ENCODE measurements around the gene KCNAB3. TPM values are rescaled to one million over a fixed set of nuclear protein-coding genes. Genes with fewer than 3 reads are reported as not detected.

Gene KCNAB3
- 1.7 to 3.9 TPM (median 2.6 TPM) in 5 replicates for total RNA-seq (2022; extraction: Qiagen RNA extraction)

GRCh38 chr17:7929158-7930023 is at the start of gene KCNAB3:
KCNAB3 (minus strand) TSS chr17:7929856; CDS start chr17:7929435, 421 bp downstream.

GRCh38 chr17:7931709-7932482 is 2.2 kb upstream of the KCNAB3 start, which contains the start of the genes CNTROB and TRAPPC1:
CNTROB (plus strand) TSS chr17:7932206; CDS start chr17:7933080, 874 bp downstream.
TRAPPC1 (minus strand) TSS chr17:7931946; CDS start chr17:7931829, 117 bp downstream.

GRCh38 chr17:7915611-7916384 is 13.9 kb downstream of the KCNAB3 start, which contains the start of gene RNF227:
RNF227 (minus strand) TSS chr17:7916289; CDS start chr17:7916195, 94 bp downstream.

GRCh38 chr17:7888184-7888920 is 41.3 kb downstream of the KCNAB3 start, which contains the start of gene CHD3:
CHD3 (plus strand) TSS chr17:7888789; CDS start chr17:7889001, 212 bp downstream.

Other genes starting within 250 kb of the KCNAB3 start
- 41.5 to 46.5 TPM (median 42.4 TPM) in 5 replicates for gene TP53, start 242.4 kb downstream of the KCNAB3 start, total RNA-seq (2022; extraction: Qiagen RNA extraction)
- gene WRAP53, start 241.4 kb downstream of the KCNAB3 start, total RNA-seq (2022; extraction: Qiagen RNA extraction), result 32.1 to 42.0 TPM (median 40.9 TPM) in 5 replicates
- gene EFNB3, start 224.7 kb downstream of the KCNAB3 start, total RNA-seq (2022; extraction: Qiagen RNA extraction), result 1.1 to 1.3 TPM (median 1.2 TPM) in 5 replicates
- 0.01 to 0.02 TPM (median 0.01 TPM) in 4 of 5 replicates, not detected in the other for gene DNAH2, start 212.1 kb downstream of the KCNAB3 start, total RNA-seq (2022; extraction: Qiagen RNA extraction)
- gene KDM6B, start 95.6 kb downstream of the KCNAB3 start, total RNA-seq (2022; extraction: Qiagen RNA extraction), result 12.6 to 18.3 TPM (median 15.3 TPM) in 5 replicates
- 0.33 to 1.1 TPM (median 0.63 TPM) in 5 replicates for gene TMEM88, start 74.8 kb downstream of the KCNAB3 start, total RNA-seq (2022; extraction: Qiagen RNA extraction)
- gene NAA38, start 72.3 kb downstream of the KCNAB3 start, total RNA-seq (2022; extraction: Qiagen RNA extraction), result 189 to 232 TPM (median 231 TPM) in 5 replicates
- gene CYB5D1, start 71.9 kb downstream of the KCNAB3 start, total RNA-seq (2022; extraction: Qiagen RNA extraction), result 19.3 to 20.9 TPM (median 19.8 TPM) in 5 replicates
- gene CHD3, start 41.1 kb downstream of the KCNAB3 start, total RNA-seq (2022; extraction: Qiagen RNA extraction), result 58.9 to 64.5 TPM (median 61.3 TPM) in 5 replicates
- 0.98 to 2.0 TPM (median 1.2 TPM) in 5 replicates for gene RNF227, start 13.6 kb downstream of the KCNAB3 start, total RNA-seq (2022; extraction: Qiagen RNA extraction)
- 294 to 356 TPM (median 306 TPM) in 5 replicates for gene TRAPPC1, start 2.1 kb upstream of the KCNAB3 start, total RNA-seq (2022; extraction: Qiagen RNA extraction)
- 37.3 to 47.1 TPM (median 40.3 TPM) in 5 replicates for gene CNTROB, start 2.4 kb upstream of the KCNAB3 start, total RNA-seq (2022; extraction: Qiagen RNA extraction)
- gene GUCY2D, start 72.8 kb upstream of the KCNAB3 start, total RNA-seq (2022; extraction: Qiagen RNA extraction), result 0.05 to 0.39 TPM (median 0.36 TPM) in 4 of 5 replicates, not detected in the other
- gene ALOX15B, start 109.2 kb upstream of the KCNAB3 start, total RNA-seq (2022; extraction: Qiagen RNA extraction), result 0.09 to 0.20 TPM (median 0.18 TPM) in 5 replicates
- 1.1 to 2.3 TPM (median 1.8 TPM) in 5 replicates for gene ALOX12B, start 157.9 kb upstream of the KCNAB3 start, total RNA-seq (2022; extraction: Qiagen RNA extraction)
- 6.5 to 9.5 TPM (median 6.9 TPM) in 5 replicates for gene ALOXE3, start 188.7 kb upstream of the KCNAB3 start, total RNA-seq (2022; extraction: Qiagen RNA extraction)
- gene HES7, start 194.2 kb upstream of the KCNAB3 start, total RNA-seq (2022; extraction: Qiagen RNA extraction), result 1.8 to 6.1 TPM (median 5.3 TPM) in 5 replicates
- gene PER1, start 222.5 kb upstream of the KCNAB3 start, total RNA-seq (2022; extraction: Qiagen RNA extraction), result 51.7 to 60.6 TPM (median 55.9 TPM) in 5 replicates
- gene VAMP2, start 233.1 kb upstream of the KCNAB3 start, total RNA-seq (2022; extraction: Qiagen RNA extraction), result 26.5 to 31.9 TPM (median 31.1 TPM) in 5 replicates
- 18.8 to 22.9 TPM (median 20.7 TPM) in 5 replicates for gene TMEM107, start 246.5 kb upstream of the KCNAB3 start, total RNA-seq (2022; extraction: Qiagen RNA extraction)

Data from A549 treated with Mapracorat at 1 μM for 4 hours (cell line).